Brain pericyte (primary cell): ENCODE measurements around the gene DDI1.

Experiments
- DNase-seq: peaks from one replicate; pipeline ENCODE4 v3.0.0-alpha.2; 2012; ENCODE audit warnings: low read depth, low spot score

DDI1 gene

DNA sequence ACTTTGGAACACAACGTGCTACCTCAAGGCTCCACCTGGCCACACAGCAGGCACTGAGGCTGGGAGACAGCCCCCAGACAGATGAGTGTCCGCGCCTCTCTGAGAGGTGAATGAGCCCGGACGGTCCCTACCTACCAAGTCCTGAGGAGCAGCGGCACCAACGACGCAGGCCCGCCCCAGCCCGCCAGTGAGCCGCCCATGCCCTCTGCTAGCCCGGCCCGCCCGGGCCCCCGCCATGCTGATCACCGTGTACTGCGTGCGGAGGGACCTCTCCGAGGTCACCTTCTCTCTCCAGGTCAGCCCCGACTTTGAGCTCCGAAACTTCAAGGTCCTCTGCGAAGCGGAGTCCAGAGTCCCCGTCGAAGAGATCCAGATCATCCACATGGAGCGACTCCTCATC lies at the start of gene DDI1:
Gene DDI1 (plus strand): TSS at position 53 of the 400 bp plus-strand sequence. CDS start 183 bp downstream, at position 236.
- no peak for DNase-seq

DNA sequence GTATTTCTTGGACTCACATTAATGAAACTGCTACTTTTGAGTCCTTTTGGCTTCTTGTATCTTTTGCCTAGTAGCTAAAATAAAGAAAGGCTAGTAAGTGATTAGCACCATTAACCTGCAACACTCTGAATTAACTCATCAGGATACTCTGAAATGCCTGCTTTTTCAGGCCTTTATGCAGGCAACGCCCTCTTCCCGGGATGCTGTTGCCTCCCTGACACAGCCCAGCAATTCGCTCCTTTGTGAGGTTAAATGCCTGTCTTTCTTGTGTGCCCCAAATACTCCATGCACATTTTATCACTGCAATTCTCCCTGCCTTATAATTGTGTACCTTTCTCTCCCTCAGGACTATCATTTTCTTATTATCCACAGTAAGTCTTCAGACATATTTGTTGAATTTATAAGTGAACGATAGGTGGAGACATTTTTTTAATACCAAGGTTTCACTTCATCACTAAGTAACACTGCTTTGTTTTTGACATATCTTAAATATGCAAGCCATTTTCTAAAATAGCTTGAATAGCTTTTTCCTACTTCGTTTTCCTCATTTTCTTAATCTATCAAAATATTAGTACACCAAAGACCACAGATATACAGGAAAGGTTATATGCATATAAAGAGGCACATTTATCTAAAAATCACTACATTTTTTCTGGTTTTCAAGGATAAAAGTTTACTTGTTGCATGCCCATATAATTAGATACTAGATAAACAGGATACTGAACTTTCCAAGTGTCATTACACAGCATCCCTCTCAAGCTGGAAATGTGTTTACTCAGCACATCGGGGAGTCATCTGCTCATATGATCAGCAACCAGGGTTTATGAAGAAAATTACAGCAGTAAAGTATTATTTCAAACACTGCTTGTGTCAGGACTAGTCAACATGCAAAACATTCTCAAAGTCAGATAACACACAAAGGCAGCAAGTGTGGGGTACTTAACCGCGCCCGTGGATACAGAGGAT lies 48.5 kb upstream of the DDI1 start:
- DNase-seq: no peak

DNA sequence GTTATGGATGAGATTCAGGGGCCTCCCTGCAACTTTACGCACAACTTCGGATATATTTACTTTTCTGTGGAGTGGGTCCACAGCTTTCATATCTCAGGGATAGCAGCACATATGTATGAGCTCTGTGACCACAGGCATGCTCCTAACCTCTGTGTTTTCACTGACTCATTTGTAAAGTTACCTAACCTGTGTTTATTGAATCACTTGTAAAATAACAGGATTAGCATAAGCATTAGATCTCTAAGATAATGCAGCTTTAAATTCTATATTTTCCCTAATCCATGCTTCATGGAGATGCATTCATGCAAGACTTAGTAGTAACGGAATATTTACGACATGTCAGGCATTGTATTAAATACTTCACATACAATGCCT lies 47.9 kb upstream of the DDI1 start:
- DNase-seq: no peak

GRCh38 chr11:103993507-103993906 lies 42.9 kb upstream of the DDI1 start:
- DNase-seq: no peak

GRCh38 chr11:103994094-103994493 lies 42.3 kb upstream of the DDI1 start:
- DNase-seq: no peak

- no peak for DNase-seq
Observed at GRCh38 chr11:103994518-103994917, 41.9 kb upstream of the DDI1 start.

DNA sequence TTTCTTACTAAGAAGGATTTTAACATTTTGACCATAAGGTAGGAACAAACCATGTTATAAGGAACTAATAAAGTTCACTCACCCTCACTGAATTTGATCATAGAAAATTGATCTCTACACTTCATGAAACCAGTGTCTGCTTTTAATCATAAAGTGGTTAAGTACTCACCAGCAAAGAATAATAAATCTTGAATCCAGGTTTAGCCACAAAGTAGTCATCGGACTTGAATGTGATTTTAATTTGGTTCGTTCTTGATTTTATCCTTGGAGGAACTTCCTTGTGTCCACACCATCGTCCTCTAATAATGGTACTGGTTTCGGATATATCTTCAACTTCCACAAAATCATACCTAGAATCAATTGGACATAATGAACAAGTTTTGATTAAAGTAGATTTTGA lies 40.5 kb upstream of the DDI1 start:
- no peak for DNase-seq

- DNase-seq: no peak
Observed at GRCh38 chr11:103997082-103997481, 39.4 kb upstream of the DDI1 start.

DNA sequence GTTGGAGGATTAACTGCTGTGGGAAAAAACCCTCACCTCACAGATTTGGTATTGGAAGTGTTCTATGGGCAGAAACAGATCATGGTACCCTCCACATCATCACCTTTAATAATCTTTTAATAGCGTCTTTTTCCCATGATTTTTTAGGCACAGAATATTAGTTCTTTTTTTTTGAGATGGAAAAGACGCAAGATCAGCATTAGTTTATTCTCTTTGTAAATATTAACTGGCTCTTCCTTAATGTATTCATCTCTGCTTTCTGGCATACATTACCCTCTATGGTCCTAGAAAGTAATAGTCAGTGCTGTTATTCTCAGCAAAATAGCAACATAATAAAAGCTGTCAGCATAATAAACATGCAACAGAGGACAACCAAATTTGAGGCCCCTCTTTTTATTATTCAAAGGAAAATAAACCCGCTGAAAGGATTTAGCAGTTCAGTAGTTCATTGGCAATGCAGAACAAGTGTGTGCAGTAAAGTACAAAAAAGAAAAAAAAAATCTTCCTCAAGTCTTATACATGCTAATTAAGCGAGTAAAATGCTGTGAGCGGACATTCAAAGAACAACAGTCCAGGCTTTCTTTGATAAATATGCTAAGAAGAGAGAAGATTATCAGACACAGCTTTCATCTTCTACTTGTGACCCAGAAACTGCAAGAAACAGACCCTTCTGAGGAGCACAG lies 37.5 kb upstream of the DDI1 start:
- no peak for DNase-seq

DNA sequence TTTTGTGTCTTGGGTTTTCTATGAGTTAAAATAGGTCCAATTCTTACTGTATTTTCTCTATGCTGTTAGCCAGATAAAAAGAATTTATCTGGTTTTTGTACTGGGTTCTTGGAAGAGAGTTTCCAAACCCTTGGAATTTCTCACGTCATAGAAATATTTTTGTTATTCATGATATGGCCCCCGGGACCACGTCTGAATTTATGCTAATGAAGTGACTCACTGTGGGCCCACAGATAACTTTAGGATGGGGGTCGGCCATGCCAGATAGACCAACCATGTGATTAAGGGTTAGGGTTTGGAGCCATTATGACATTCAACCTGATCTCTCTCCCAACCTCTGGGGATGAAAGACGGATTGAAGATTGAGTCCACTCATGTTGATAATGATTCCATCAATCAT lies 35.6 kb upstream of the DDI1 start:
- DNase-seq: no peak

DNA sequence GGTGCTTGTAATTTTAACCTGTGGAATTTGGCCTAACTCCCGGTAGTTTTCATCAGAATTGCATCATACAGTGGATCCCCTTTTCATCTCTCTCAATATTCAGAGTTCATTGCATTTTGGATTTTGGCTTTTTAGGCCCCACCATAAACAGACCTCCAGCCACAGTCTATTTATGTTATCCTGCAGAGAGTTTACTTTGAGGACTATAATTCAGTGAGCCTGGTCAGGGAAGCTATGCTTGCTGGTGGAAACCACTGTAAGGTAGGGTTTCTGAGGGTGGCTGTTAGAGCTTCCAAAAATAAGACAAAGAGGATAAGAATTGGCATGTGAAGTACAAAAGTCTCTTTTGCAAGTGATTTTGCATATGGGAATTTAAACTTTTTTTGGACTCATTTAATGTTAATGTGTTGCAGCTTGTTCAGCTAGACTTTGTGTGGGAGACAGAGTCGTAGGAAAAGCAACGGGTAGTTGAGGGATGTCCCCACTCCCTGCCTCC lies 34.8 kb upstream of the DDI1 start:
- DNase-seq: no peak

- no peak for DNase-seq
Observed at GRCh38 chr11:104003491-104003890, 32.9 kb upstream of the DDI1 start.

DNA sequence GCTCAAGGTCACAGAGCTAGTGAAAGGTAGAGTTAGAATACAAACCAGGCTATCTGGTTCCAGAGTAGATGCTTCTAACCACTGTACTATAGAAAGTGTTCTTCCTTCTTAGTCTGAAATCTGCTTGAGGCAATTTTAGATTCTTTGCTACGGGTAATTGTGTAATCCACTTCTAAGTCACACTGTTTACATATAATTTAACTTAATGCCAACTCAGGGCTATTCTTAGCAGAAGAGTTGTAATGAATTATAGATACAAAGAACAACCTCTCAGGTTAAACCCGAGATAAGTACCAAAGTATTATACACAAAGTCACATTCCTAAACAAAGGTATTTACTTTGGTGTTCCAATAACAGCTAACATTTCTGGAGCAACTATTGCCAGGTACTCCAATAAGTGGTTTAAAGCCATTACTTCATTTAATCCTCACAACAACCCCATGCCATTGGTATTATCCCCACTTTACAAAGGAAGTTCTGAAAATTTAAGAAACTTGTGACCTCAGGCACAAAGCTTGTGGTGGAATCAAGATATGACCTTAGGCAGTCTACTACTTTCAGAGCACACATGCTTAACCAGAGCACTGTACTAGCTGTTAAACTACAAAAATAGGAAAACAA lies 31.1 kb upstream of the DDI1 start:
- DNase-seq: no peak

GRCh38 chr11:104009744-104010143 lies 26.7 kb upstream of the DDI1 start:
- no peak for DNase-seq

- no peak for DNase-seq
Observed at GRCh38 chr11:104011044-104011443, 25.4 kb upstream of the DDI1 start.

- no peak for DNase-seq
Observed at GRCh38 chr11:104015649-104016415, 20.6 kb upstream of the DDI1 start.

- DNase-seq: no peak
Observed at GRCh38 chr11:104024572-104024971, 11.9 kb upstream of the DDI1 start.

GRCh38 chr11:104028476-104029263 lies 7.8 kb upstream of the DDI1 start:
- DNase-seq: no peak

- no peak for DNase-seq
Observed at GRCh38 chr11:104033134-104033533, 3.3 kb upstream of the DDI1 start.

- no peak for DNase-seq
Observed at GRCh38 chr11:104033561-104033960, 2.9 kb upstream of the DDI1 start.

DNA sequence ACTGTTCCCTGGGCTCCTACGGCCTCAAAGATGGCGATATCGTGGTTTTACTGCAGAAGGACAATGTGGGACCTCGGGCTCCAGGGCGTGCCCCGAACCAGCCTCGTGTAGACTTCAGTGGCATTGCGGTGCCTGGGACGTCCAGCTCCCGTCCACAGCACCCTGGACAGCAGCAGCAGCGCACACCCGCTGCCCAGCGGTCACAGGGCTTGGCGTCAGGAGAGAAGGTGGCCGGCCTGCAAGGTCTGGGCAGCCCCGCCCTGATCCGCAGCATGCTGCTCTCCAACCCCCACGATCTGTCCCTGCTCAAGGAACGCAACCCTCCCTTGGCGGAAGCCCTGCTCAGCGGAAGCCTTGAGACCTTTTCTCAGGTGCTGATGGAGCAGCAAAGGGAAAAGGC lies 555 bp downstream of the DDI1 start:
- DNase-seq: no peak
